Heart left ventricle (tissue), 13 donors: ENCODE measurements around the gene LRRC41.

ENCODE experiments used
- CTCF ChIP-seq, 12 donors: fragments of 200-600 bp; sonication (generic) in 4 of 12; IDR thresholded peaks; one replicate each; pipeline versions ENCODE4 v1.5.0 to v1.8.0; 2018 to 2022; ENCODE audit warnings: antibody characterized with exemption in 12 of 12, mild to moderate bottlenecking in 5 of 12
- POLR2A ChIP-seq, 2 donors: fragments of 450-650 bp; IDR thresholded peaks; one replicate each; pipeline ENCODE4 v1.6.1; 2017; ENCODE audit warnings: antibody characterized with exemption in 2 of 2, mild to moderate bottlenecking in 2 of 2, moderate library complexity in 2 of 2
- donor health status: ischemic (EF 13 %, LVEDD 7.1; RV severe dilation, severe dysfunction).
- donor health status: DM: no; HTN: yes; CAD: no.
- donor health status: DM: no; HTN: no; CAD: no.
- donor health status: ischemic (EF 25% LVEDD 6.9; RV normal size, moderate dysfunction).
- donor health status: ischemic (EF 25% LVEDD 5.7; RV mildly dilated, moderate dysfunction).
- donor health status: ischemic (EF 35%, LVEDD 5.7; RV mildly dilated, moderate dysfunction).
- donor health status: nonischemic (EF 11% LVEDD 7.7; RV severe dilation, severe dysfunction).
- donor health status: DM: yes; HTN: yes; CAD: no.
- donor health status: PGD.
- donor health status: ischemic (EF 29% LVEDD 5.4; RV normal size, mild dysfunction).
- donor health status: nonischemic (EF 23%, LVEDD 6.1; RV moderate dilation, normal function).

- TF ChIP-seq CTCF (IDR thresholded peaks at IDR 0.05) (no peak), POLR2A (IDR thresholded peaks at IDR 0.05) (no peak)
These were observed 5.0 kb downstream of the LRRC41 start for GRCh38 chr1:46298387-46298786.
